ENCODE data around the gene PRR29. TPM values are rescaled to one million over a fixed set of nuclear protein-coding genes. Genes with fewer than 3 reads are reported as not detected.
A peak's percentile ranks its signal among the peaks of the same experiment; 100 is the strongest.

Gene PRR29
- total and polyA plus RNA-seq, 2 donors (not counting 1 experiment from before 2014, with no cell fraction given): 0.02 to 0.17 TPM

- Histone ChIP-seq H3K79me2 (ENCODE audit: control insufficient read depth, insufficient read depth, low read length) (no peaks in the 10 kb centered on the region), H2AFZ (ENCODE audit: low read length) (no peak overlapping the region), H3K4me1 (ENCODE audit: control insufficient read depth, extremely low read depth, insufficient read depth, low read length) (no peaks in the 10 kb centered on the region), H3K4me3 (replicated peaks in 1 of 4; ENCODE audit: control extremely low read depth in 1 of 4, insufficient read depth in 1 of 4, low read depth in 3 of 4, low read length in 4 of 4) (no peak overlapping the region), H3K27me3 (ENCODE audit: control insufficient read depth, insufficient read depth, low read length) (no peaks in the 10 kb centered on the region), H4K20me1 (ENCODE audit: control insufficient read depth, extremely low read depth, insufficient read depth, low read length) (no peaks in the 10 kb centered on the region), H3K4me2 (ENCODE audit: extremely low read depth, insufficient read depth, low read length) (no peak overlapping the region), H3K9me3 (ENCODE audit: control insufficient read depth, insufficient read depth, low read depth, low read length) (no peaks in the 10 kb centered on the region), H3K36me3 (ENCODE audit: control insufficient read depth, insufficient read depth, low read length) (no peaks in the 10 kb centered on the region), H3K27ac (ENCODE audit: insufficient read depth, low read length) (no peak overlapping the region), H3K9ac (ENCODE audit: insufficient read depth, low read length) (no peak overlapping the region)
- TF ChIP-seq CTCF (conservative IDR thresholded peaks at IDR 0.05 in 1 of 2, IDR thresholded peaks at IDR 0.05 in 1 of 2; ENCODE audit: low read depth in 1 of 2, low read length in 2 of 2) (no peak), EZH2 (IDR thresholded peaks at IDR 0.05; ENCODE audit: low read length, missing control alignments) (no peak)
- DNase-seq (ENCODE audit: low read depth in 2 of 2): no peak
Observed at GRCh38 chr17:63955791-63956190, 42.4 kb upstream of the PRR29 start.

GRCh38 chr17:63956296-63956920 lies 41.7 kb upstream of the PRR29 start:
- no peaks in the 10 kb centered on the region for H3K79me2 ChIP-seq (ENCODE audit: control insufficient read depth, insufficient read depth, low read length)
- H3K4me3 ChIP-seq (replicated peaks in 1 of 4; ENCODE audit: control extremely low read depth in 1 of 4, insufficient read depth in 1 of 4, low read depth in 3 of 4, low read length in 4 of 4): no peak overlapping the region
- no peaks in the 10 kb centered on the region for H3K4me1 ChIP-seq (ENCODE audit: control insufficient read depth, extremely low read depth, insufficient read depth, low read length)
- no peak overlapping the region for H3K4me2 ChIP-seq (ENCODE audit: extremely low read depth, insufficient read depth, low read length)
- DNase-seq (ENCODE audit: low read depth in 2 of 2): peak; percentile 44 to 63
- TF ChIP-seq EZH2 (IDR thresholded peaks at IDR 0.05; ENCODE audit: low read length, missing control alignments) (no peak), CTCF (conservative IDR thresholded peaks at IDR 0.05 in 1 of 2, IDR thresholded peaks at IDR 0.05 in 1 of 2; ENCODE audit: low read depth in 1 of 2, low read length in 2 of 2) (no peak)
- no peaks in the 10 kb centered on the region for H3K27me3 ChIP-seq (ENCODE audit: control insufficient read depth, insufficient read depth, low read length)
- H3K36me3 ChIP-seq (ENCODE audit: control insufficient read depth, insufficient read depth, low read length): no peaks in the 10 kb centered on the region
- H3K9me3 ChIP-seq (ENCODE audit: control insufficient read depth, insufficient read depth, low read depth, low read length): no peaks in the 10 kb centered on the region
- no peak overlapping the region for H3K9ac ChIP-seq (ENCODE audit: insufficient read depth, low read length)
- no peaks in the 10 kb centered on the region for H4K20me1 ChIP-seq (ENCODE audit: control insufficient read depth, extremely low read depth, insufficient read depth, low read length)
- H3K27ac ChIP-seq (ENCODE audit: insufficient read depth, low read length): no peak overlapping the region
- no peak overlapping the region for H2AFZ ChIP-seq (ENCODE audit: low read length)

- Histone ChIP-seq H3K27me3 (ENCODE audit: control insufficient read depth, insufficient read depth, low read length) (no peaks in the 10 kb centered on the region), H4K20me1 (ENCODE audit: control insufficient read depth, extremely low read depth, insufficient read depth, low read length) (no peaks in the 10 kb centered on the region), H3K9me3 (ENCODE audit: control insufficient read depth, insufficient read depth, low read depth, low read length) (no peaks in the 10 kb centered on the region), H3K4me2 (ENCODE audit: extremely low read depth, insufficient read depth, low read length) (no peak overlapping the region), H3K4me3 (replicated peaks in 1 of 4; ENCODE audit: control extremely low read depth in 1 of 4, insufficient read depth in 1 of 4, low read depth in 3 of 4, low read length in 4 of 4) (no peak overlapping the region), H3K27ac (ENCODE audit: insufficient read depth, low read length) (no peak overlapping the region), H3K79me2 (ENCODE audit: control insufficient read depth, insufficient read depth, low read length) (no peaks in the 10 kb centered on the region), H3K4me1 (ENCODE audit: control insufficient read depth, extremely low read depth, insufficient read depth, low read length) (no peaks in the 10 kb centered on the region), H3K36me3 (ENCODE audit: control insufficient read depth, insufficient read depth, low read length) (no peaks in the 10 kb centered on the region), H3K9ac (ENCODE audit: insufficient read depth, low read length) (no peak overlapping the region), H2AFZ (ENCODE audit: low read length) (no peak overlapping the region)
- TF ChIP-seq CTCF (conservative IDR thresholded peaks at IDR 0.05 in 1 of 2, IDR thresholded peaks at IDR 0.05 in 1 of 2; ENCODE audit: low read depth in 1 of 2, low read length in 2 of 2) (no peak), EZH2 (IDR thresholded peaks at IDR 0.05; ENCODE audit: low read length, missing control alignments) (no peak)
- DNase-seq (ENCODE audit: low read depth in 2 of 2): no peak
Observed at GRCh38 chr17:63960006-63960405, 38.1 kb upstream of the PRR29 start.

Measured in fibroblast of lung (primary cell).